ENCODE data around the gene MPPED2. TPM values are rescaled to one million over a fixed set of nuclear protein-coding genes. Genes with fewer than 3 reads are reported as not detected.

The MPPED2 gene
- total and polyA plus RNA-seq, 12 donors: 2.1 to 28.3 (median 5.7) TPM

- intact Hi-C loops (cut with DNase I): no loop called here
- 88 to 95% (median 93%) methylated on average over 5 of the region's 5 CpGs for WGBS, 4 donors
- TF ChIP-seq CTCF (IDR thresholded peaks at IDR 0.05) (no peak), POLR2A (IDR thresholded peaks at IDR 0.05) (no peak)
Observed at GRCh38 chr11:30414244-30414643, 171.9 kb downstream of the MPPED2 start.

GRCh38 chr11:30412509-30412908 lies 173.6 kb downstream of the MPPED2 start:
- 65 to 75% (median 68%) methylated on average over 2 of the region's 2 CpGs for WGBS, 4 donors
- no peaks in the 10 kb centered on the region for H3K27me3 ChIP-seq
- no peaks in the 10 kb centered on the region for H3K9me3 ChIP-seq (replicated peaks in 1 of 3)
- TF ChIP-seq CTCF (IDR thresholded peaks at IDR 0.05) (no peak), POLR2A (IDR thresholded peaks at IDR 0.05) (no peak)
- H3K36me3 ChIP-seq (replicated peaks in 1 of 2): no peaks in the 10 kb centered on the region
- H3K27ac ChIP-seq: no peak overlapping the region
- no peak overlapping the region for H3K4me3 ChIP-seq
- intact Hi-C loops (cut with DNase I): no loop called here
- no peak for DNase-seq
- H3K4me1 ChIP-seq (replicated peaks in 1 of 2): no peaks in the 10 kb centered on the region

More at GRCh38 chr11:30414244-30414643, 171.9 kb downstream of the MPPED2 start:
- Histone ChIP-seq H3K4me3 (no peak overlapping the region), H3K27me3 (no peaks in the 10 kb centered on the region), H3K36me3 (replicated peaks in 1 of 2) (no peaks in the 10 kb centered on the region), H3K9me3 (replicated peaks in 1 of 3) (no peaks in the 10 kb centered on the region), H3K4me1 (replicated peaks in 1 of 2) (no peaks in the 10 kb centered on the region), H3K27ac (no peak overlapping the region)
- no peak for DNase-seq

GRCh38 chr11:30411383-30411782 lies 174.8 kb downstream of the MPPED2 start:
- H3K4me3 ChIP-seq: no peak overlapping the region
- no peaks in the 10 kb centered on the region for H3K4me1 ChIP-seq (replicated peaks in 1 of 2)
- 68 to 84% (median 82%) methylated on average over 7 of the region's 7 CpGs for WGBS, 4 donors
- H3K9me3 ChIP-seq (replicated peaks in 1 of 3): no peaks in the 10 kb centered on the region
- H3K36me3 ChIP-seq (replicated peaks in 1 of 2): no peaks in the 10 kb centered on the region
- H3K27me3 ChIP-seq: no peaks in the 10 kb centered on the region
- no peak overlapping the region for H3K27ac ChIP-seq
- no peak for TF ChIP-seq CTCF (IDR thresholded peaks at IDR 0.05)
- TF ChIP-seq POLR2A (IDR thresholded peaks at IDR 0.05): no peak
- DNase-seq: no peak
- intact Hi-C loops (cut with DNase I): no loop called here

- H3K36me3 ChIP-seq (replicated peaks in 1 of 2): no peaks in the 10 kb centered on the region
- DNase-seq: no peak
- intact Hi-C loops (cut with DNase I): no loop called here
- no peak overlapping the region for H3K4me3 ChIP-seq
- H3K27ac ChIP-seq: no peak overlapping the region
- no peaks in the 10 kb centered on the region for H3K4me1 ChIP-seq (replicated peaks in 1 of 2)
- H3K27me3 ChIP-seq: no peaks in the 10 kb centered on the region
- H3K9me3 ChIP-seq (replicated peaks in 1 of 3): no peaks in the 10 kb centered on the region
- WGBS, 4 donors: 78 to 88% (median 83%) methylated on average over 13 of the region's 13 CpGs
- TF ChIP-seq POLR2A (IDR thresholded peaks at IDR 0.05): no peak
- no peak for TF ChIP-seq CTCF (IDR thresholded peaks at IDR 0.05)
Observed at GRCh38 chr11:30406978-30407762, 179.0 kb downstream of the MPPED2 start.
